KMS-11 (cell line): ENCODE measurements around the gene C14orf119.

ENCODE experiments used
- H2AFZ ChIP-seq: fragments of 200-600 bp; sonication (generic); 2 replicates; pipeline ENCODE4 v1.6.1; 2016; ENCODE audit warnings: antibody characterized with exemption, mixed run types, low read depth
- H3K27ac ChIP-seq: fragments of 200-600 bp; sonication (generic); 2 replicates; pipeline ENCODE4 v1.6.1; 2016; ENCODE audit warnings: mild to moderate bottlenecking, mixed run types
- H3K27me3 ChIP-seq: fragments of 200-600 bp; sonication (generic); 2 replicates; pipeline ENCODE4 v1.6.1; 2017; ENCODE audit warnings: mild to moderate bottlenecking, low read depth, mixed run types, moderate library complexity; ENCODE audit not compliant: insufficient read depth
- H3K36me3 ChIP-seq: fragments of 200-600 bp; sonication (generic); 2 replicates; pipeline ENCODE4 v1.6.1; 2017; ENCODE audit warnings: mild to moderate bottlenecking, mixed run types; ENCODE audit not compliant: insufficient read depth
- H3K4me1 ChIP-seq: fragments of 200-600 bp; sonication (generic); 2 replicates; pipeline ENCODE4 v1.6.1; 2016; ENCODE audit warnings: mild to moderate bottlenecking, low read depth, mixed run types; ENCODE audit not compliant: poor library complexity, severe bottlenecking
- H3K4me2 ChIP-seq: fragments of 200-600 bp; sonication (generic); 2 replicates; pipeline ENCODE4 v1.7.0; 2016; ENCODE audit warnings: mild to moderate bottlenecking, mixed run types
- H3K4me3 ChIP-seq: fragments of 200-600 bp; sonication (generic); IDR thresholded peaks from 2 replicates; pipeline ENCODE4 v1.6.1; 2017; ENCODE audit warnings: low read depth, low read length, mixed read lengths; ENCODE audit not compliant: insufficient read depth
- H3K79me2 ChIP-seq: fragments of 200-600 bp; sonication (generic); 2 replicates; pipeline ENCODE4 v1.6.1; 2016; ENCODE audit warnings: low read depth, mixed run types; ENCODE audit not compliant: insufficient read depth
- H3K9ac ChIP-seq: fragments of 200-600 bp; sonication (generic); 2 replicates; pipeline ENCODE4 v1.6.1; 2016; ENCODE audit warnings: mild to moderate bottlenecking, mixed run types
- H4K20me1 ChIP-seq: fragments of 200-600 bp; sonication (generic); 2 replicates; pipeline ENCODE4 v1.6.1; 2016; ENCODE audit warnings: mild to moderate bottlenecking, mixed run types; ENCODE audit not compliant: insufficient read depth
- CTCF ChIP-seq: fragments of 200-600 bp; sonication (generic); conservative IDR thresholded peaks from 2 replicates; pipeline ENCODE4 v1.6.1; 2017; ENCODE audit warnings: low read depth, mild to moderate bottlenecking, antibody characterized with exemption, low read length, moderate library complexity, mixed read lengths

C14orf119 gene

GRCh38 chr14:23080474-23080873 is 14.8 kb upstream of the C14orf119 start:
- no peak overlapping the region for H3K27ac ChIP-seq
- H3K9ac ChIP-seq, result no peak overlapping the region
- H3K4me3 ChIP-seq, result no peak overlapping the region
- no peak for TF ChIP-seq CTCF
- H3K79me2 ChIP-seq, result no peaks in the 10 kb centered on the region
- no peak overlapping the region for H2AFZ ChIP-seq
- H3K4me1 ChIP-seq, result no peaks in the 10 kb centered on the region
- H3K27me3 ChIP-seq, result no peaks in the 10 kb centered on the region
- no peaks in the 10 kb centered on the region for H4K20me1 ChIP-seq
- no peak overlapping the region for H3K4me2 ChIP-seq
- no peaks in the 10 kb centered on the region for H3K36me3 ChIP-seq

GRCh38 chr14:23085458-23085857 is 9.8 kb upstream of the C14orf119 start:
- TF ChIP-seq CTCF, result no peak
- H3K4me2 ChIP-seq, result no peak overlapping the region
- no peaks in the 10 kb centered on the region for H3K4me1 ChIP-seq
- H3K4me3 ChIP-seq, result no peak overlapping the region
- no peaks in the 10 kb centered on the region for H3K79me2 ChIP-seq
- H3K27ac ChIP-seq, result no peak overlapping the region
- H3K9ac ChIP-seq, result no peak overlapping the region
- no peaks in the 10 kb centered on the region for H3K36me3 ChIP-seq
- H4K20me1 ChIP-seq, result no peaks in the 10 kb centered on the region
- H3K27me3 ChIP-seq, result no peaks in the 10 kb centered on the region
- no peak overlapping the region for H2AFZ ChIP-seq

GRCh38 chr14:23086565-23086964 is 8.7 kb upstream of the C14orf119 start:
- no peaks in the 10 kb centered on the region; the same call in 1 of the 2 replicates for H3K79me2 ChIP-seq
- no peaks in the 10 kb centered on the region for H4K20me1 ChIP-seq
- H2AFZ ChIP-seq, result no peak overlapping the region
- H3K36me3 ChIP-seq, result no peaks in the 10 kb centered on the region
- H3K4me3 ChIP-seq, result no peak overlapping the region
- no peaks in the 10 kb centered on the region for H3K27me3 ChIP-seq
- H3K9ac ChIP-seq, result no peak overlapping the region
- H3K4me2 ChIP-seq, result no peak overlapping the region
- no peaks in the 10 kb centered on the region for H3K4me1 ChIP-seq
- TF ChIP-seq CTCF, result no peak
- H3K27ac ChIP-seq, result no peak overlapping the region

GRCh38 chr14:23089498-23090253 is 5.6 kb upstream of the C14orf119 start:
- H3K9ac ChIP-seq, result no peak overlapping the region
- H3K27me3 ChIP-seq, result no peaks in the 10 kb centered on the region
- no peak overlapping the region for H2AFZ ChIP-seq
- H3K4me2 ChIP-seq, result no peak overlapping the region
- H3K4me1 ChIP-seq, result peaks cover 14% of the 10 kb centered on the region
- H3K79me2 ChIP-seq, result peaks cover 25% of the 10 kb centered on the region
- no peak overlapping the region for H3K27ac ChIP-seq
- H3K4me3 ChIP-seq, result no peak overlapping the region
- no peak for TF ChIP-seq CTCF
- H3K36me3 ChIP-seq, result no peaks in the 10 kb centered on the region
- no peaks in the 10 kb centered on the region for H4K20me1 ChIP-seq
